Smooth muscle cell (in vitro differentiated cells): ENCODE measurements around the gene SLC45A2. TPM values are rescaled to one million over a fixed set of nuclear protein-coding genes. Genes with fewer than 3 reads are reported as not detected.

Experiments used
- DNase-seq: peaks from one replicate; lab custom pipeline; 2025; ENCODE audit not compliant: unreplicated experiment; lab: John Stamatoyannopoulos, UW
- H2AFZ ChIP-seq: fragments of 200-600 bp; sonication (generic); 2 replicates; pipeline ENCODE4 v1.6.0; 2016; ENCODE audit warnings: antibody characterized with exemption, low read depth, mild to moderate bottlenecking
- H3F3A ChIP-seq: fragments of 200-600 bp; sonication (generic); 2 replicates; pipeline ENCODE4 v1.6.0; 2017; ENCODE audit warnings: antibody characterized with exemption, low read depth
- H3K27ac ChIP-seq: fragments of 200-600 bp; sonication (generic); 2 replicates; pipeline ENCODE4 v1.5.1; 2016; ENCODE audit warnings: low read depth, mild to moderate bottlenecking
- H3K27me3 ChIP-seq: fragments of 200-600 bp; sonication (generic); 2 replicates; pipeline ENCODE4 v1.6.1; 2016; ENCODE audit warnings: low read depth, mild to moderate bottlenecking
- H3K36me3 ChIP-seq: fragments of 200-600 bp; sonication (generic); 2 replicates; pipeline ENCODE4 v1.5.1; 2016; ENCODE audit warnings: low read depth
- H3K4me1 ChIP-seq: fragments of 200-600 bp; sonication (generic); 2 replicates; pipeline ENCODE4 v1.5.1; 2016; ENCODE audit warnings: low read depth
- H3K4me2 ChIP-seq: fragments of 200-600 bp; sonication (generic); 2 replicates; pipeline ENCODE4 v1.6.0; 2016; ENCODE audit warnings: mild to moderate bottlenecking
- H3K4me3 ChIP-seq: fragments of 200-600 bp; sonication (generic); 2 replicates; pipeline ENCODE4 v1.5.1; 2016; ENCODE audit warnings: mild to moderate bottlenecking
- H3K79me2 ChIP-seq: fragments of 200-600 bp; sonication (generic); 2 replicates; pipeline ENCODE4 v1.6.0; 2016; ENCODE audit warnings: low read depth, mild to moderate bottlenecking
- H3K9ac ChIP-seq: fragments of 200-600 bp; sonication (generic); 2 replicates; pipeline ENCODE4 v1.6.0; 2016; ENCODE audit warnings: low read depth
- H3K9me3 ChIP-seq: fragments of 200-600 bp; sonication (generic); replicated peaks from 2 replicates; pipeline ENCODE4 v1.5.1; 2016; ENCODE audit warnings: low read depth
- H4K20me1 ChIP-seq: fragments of 200-600 bp; sonication (generic); 2 replicates; pipeline ENCODE4 v1.6.0; 2016; ENCODE audit warnings: low read depth
- WGBS: methylation state at CpG from one replicate; pipeline ENCODE4 v1.1.7; 2016; ENCODE audit warnings: low lambda C conversion rate; 5-methylcytosine and 5-hydroxymethylcytosine counted together
- polyA plus RNA-seq: library from polyadenylated mRNA; unstranded; fragments of >200 nt; fragmentation: Nextera tagmentation; extraction: Ambion mirVana; gene quantifications from 2 replicates; pipeline ENCODE4 v1.2.1, GENCODE V29; 2016
- total RNA-seq: library from RNA; depleted of rRNA; stranded (reverse); fragments of >200 nt; gene quantifications from 2 replicates; pipeline ENCODE4 v1.2.3, GENCODE V29; 2014
- TF ChIP-seq, protein P1 (sequence below): fragments of 200-600 bp; sonication (generic); IDR thresholded peaks from 2 replicates; pipeline ENCODE4 v1.5.1; 2017; ENCODE audit warnings: borderline replicate concordance, mild to moderate bottlenecking, antibody characterized with exemption; ENCODE audit not compliant: insufficient read depth, poor library complexity, severe bottlenecking

Gene SLC45A2
- total and polyA plus RNA-seq, 2 experiments from 2014 or later: 0.36 to 0.59 TPM

DNA sequence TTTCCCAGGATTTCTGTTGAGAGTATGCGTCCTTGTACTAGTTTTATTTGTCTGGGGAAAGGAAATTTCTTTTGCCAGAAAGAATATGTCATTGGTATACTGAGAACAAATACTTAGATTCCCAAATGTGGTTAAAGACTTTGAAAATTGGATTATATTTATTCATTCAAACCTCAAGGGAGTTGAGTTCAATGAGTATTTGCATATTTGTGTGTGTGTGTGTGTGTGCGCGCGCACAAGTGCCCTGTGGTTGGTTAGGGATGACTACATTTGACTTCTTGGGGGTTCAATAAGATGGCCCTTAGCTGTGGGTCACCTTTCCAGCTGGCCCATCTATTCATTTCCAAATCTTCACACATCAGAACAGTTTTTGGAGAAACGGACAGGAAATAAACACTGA, 43.4 kb downstream of the SLC45A2 start:
- Histone ChIP-seq H2AFZ (no peak overlapping the region), H4K20me1 (no peaks in the 10 kb centered on the region), H3K4me2 (no peak overlapping the region), H3K36me3 (no peaks in the 10 kb centered on the region), H3K9ac (no peak overlapping the region), H3K27ac (no peak overlapping the region), H3K27me3 (peaks cover 6% of the 10 kb centered on the region), H3K4me1 (no peaks in the 10 kb centered on the region), H3K79me2 (no peaks in the 10 kb centered on the region), H3F3A (no peaks in the 10 kb centered on the region), H3K9me3 (no peaks in the 10 kb centered on the region), H3K4me3 (no peak overlapping the region)
- TF ChIP-seq, protein P1, sequence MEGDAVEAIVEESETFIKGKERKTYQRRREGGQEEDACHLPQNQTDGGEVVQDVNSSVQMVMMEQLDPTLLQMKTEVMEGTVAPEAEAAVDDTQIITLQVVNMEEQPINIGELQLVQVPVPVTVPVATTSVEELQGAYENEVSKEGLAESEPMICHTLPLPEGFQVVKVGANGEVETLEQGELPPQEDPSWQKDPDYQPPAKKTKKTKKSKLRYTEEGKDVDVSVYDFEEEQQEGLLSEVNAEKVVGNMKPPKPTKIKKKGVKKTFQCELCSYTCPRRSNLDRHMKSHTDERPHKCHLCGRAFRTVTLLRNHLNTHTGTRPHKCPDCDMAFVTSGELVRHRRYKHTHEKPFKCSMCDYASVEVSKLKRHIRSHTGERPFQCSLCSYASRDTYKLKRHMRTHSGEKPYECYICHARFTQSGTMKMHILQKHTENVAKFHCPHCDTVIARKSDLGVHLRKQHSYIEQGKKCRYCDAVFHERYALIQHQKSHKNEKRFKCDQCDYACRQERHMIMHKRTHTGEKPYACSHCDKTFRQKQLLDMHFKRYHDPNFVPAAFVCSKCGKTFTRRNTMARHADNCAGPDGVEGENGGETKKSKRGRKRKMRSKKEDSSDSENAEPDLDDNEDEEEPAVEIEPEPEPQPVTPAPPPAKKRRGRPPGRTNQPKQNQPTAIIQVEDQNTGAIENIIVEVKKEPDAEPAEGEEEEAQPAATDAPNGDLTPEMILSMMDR: no peak
- no peak for DNase-seq
- 81% methylated on average over 5 of the region's 5 CpGs for WGBS

DNA sequence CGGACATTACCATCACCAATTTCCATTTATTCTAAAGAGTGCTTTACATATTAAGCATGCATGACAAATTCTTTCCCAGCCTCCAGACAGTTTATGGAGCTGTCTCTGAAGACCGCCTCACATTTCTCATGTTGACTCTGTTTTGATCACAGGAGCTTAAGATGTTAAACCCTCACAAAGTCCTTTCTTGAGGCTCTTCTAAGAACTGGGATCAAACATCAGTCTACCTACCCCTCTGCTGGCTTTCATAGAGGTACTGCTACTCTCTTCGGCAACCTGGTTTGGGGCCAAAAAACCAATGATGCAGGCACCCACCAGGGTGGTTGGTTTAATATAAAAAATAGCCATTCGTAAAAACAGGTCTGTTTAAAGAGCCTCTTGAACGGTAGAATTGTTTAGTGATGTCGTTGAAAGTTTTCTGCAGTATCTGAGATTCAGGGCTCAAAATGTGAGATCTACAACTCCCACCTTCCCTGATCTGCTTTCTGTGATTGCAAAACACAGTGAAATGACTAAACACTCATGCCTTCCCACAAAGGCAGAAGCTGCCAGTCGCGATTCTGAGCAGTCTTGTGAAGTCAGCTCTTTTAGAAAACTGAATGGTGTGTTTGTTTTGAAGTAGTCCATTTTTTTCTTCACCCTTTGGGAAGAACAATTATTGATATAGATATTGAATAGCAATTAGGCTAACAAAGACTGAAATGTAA, 44.8 kb downstream of the SLC45A2 start:
- 52% methylated on average over 8 of the region's 8 CpGs for WGBS
- H3K9ac ChIP-seq: no peak overlapping the region
- no peaks in the 10 kb centered on the region for H3K79me2 ChIP-seq
- H3K4me2 ChIP-seq: peak overlapping the region; percentile 66
- peaks cover 6% of the 10 kb centered on the region for H3K27me3 ChIP-seq
- TF ChIP-seq, protein P1: no peak
- H2AFZ ChIP-seq: no peak overlapping the region
- peak overlapping the region; percentile 74 for H3K27ac ChIP-seq
- H3K4me3 ChIP-seq: no peak overlapping the region
- no peaks in the 10 kb centered on the region for H3K9me3 ChIP-seq
- no peaks in the 10 kb centered on the region for H3F3A ChIP-seq
- no peak for DNase-seq
- H4K20me1 ChIP-seq: no peaks in the 10 kb centered on the region
- no peaks in the 10 kb centered on the region for H3K4me1 ChIP-seq
- no peaks in the 10 kb centered on the region for H3K36me3 ChIP-seq

DNA sequence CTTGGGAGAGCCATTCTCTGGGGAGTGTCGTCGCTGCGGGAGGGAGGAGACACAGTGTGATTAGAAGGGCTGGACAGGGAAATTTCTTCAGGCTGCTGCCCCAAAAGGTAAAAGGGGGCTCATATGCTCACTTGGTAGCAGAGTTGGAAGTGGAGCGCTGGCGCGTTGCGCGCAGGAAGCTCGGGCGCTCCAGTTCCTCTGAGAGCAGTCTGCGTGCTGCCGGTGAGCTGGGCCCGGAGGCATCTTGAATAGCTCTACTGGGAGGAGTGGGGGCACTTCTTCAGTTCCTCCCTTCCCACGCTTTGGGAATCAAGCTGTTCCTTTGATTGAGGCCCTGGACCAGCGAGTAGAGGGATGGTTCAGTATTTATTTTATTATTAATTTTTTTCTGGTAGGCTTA, 45.6 kb downstream of the SLC45A2 start:
- peaks cover 6% of the 10 kb centered on the region for H3K27me3 ChIP-seq

DNA sequence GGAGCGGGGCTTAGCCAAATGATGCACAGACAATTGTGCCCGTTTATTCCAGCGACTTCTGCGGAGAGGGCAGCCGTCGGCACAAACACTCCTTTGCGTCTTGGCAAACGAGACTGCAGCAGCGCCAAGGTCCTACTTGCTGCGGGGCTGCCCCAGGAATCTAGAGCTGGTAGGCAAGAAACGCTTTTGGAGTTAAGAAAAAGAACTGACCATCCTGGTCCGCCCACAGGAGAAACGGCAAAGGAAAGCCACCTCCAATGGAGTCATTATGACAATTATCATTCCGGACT, 46.0 kb downstream of the SLC45A2 start:
- no peak for DNase-seq
- WGBS: 92% methylated on average over 14 of the region's 14 CpGs
- H3K36me3 ChIP-seq: no peaks in the 10 kb centered on the region
- no peaks in the 10 kb centered on the region for H3K4me1 ChIP-seq
- H3K4me2 ChIP-seq: no peak overlapping the region
- H3K79me2 ChIP-seq: no peaks in the 10 kb centered on the region
- H3K9ac ChIP-seq: no peak overlapping the region
- H3K9me3 ChIP-seq: no peaks in the 10 kb centered on the region
- no peaks in the 10 kb centered on the region for H4K20me1 ChIP-seq
- no peak overlapping the region for H3K27ac ChIP-seq
- H3K27me3 ChIP-seq: peaks cover 6% of the 10 kb centered on the region
- H3K4me3 ChIP-seq: no peak overlapping the region
- TF ChIP-seq, protein P1: no peak
- H3F3A ChIP-seq: no peaks in the 10 kb centered on the region
- H2AFZ ChIP-seq: no peak overlapping the region

More for the DNA sequence above, 45.6 kb downstream of the SLC45A2 start:
- no peak overlapping the region for H3K4me2 ChIP-seq
- H3K27ac ChIP-seq: no peak overlapping the region
- no peaks in the 10 kb centered on the region for H3K79me2 ChIP-seq
- 95% methylated on average over 15 of the region's 15 CpGs for WGBS
- no peak for DNase-seq
- TF ChIP-seq, protein P1: no peak
- H3F3A ChIP-seq: no peaks in the 10 kb centered on the region
- H2AFZ ChIP-seq: no peak overlapping the region
- H3K4me1 ChIP-seq: no peaks in the 10 kb centered on the region
- H4K20me1 ChIP-seq: no peaks in the 10 kb centered on the region
- no peaks in the 10 kb centered on the region for H3K36me3 ChIP-seq
- no peak overlapping the region for H3K4me3 ChIP-seq
- no peaks in the 10 kb centered on the region for H3K9me3 ChIP-seq
- H3K9ac ChIP-seq: no peak overlapping the region
